Chondrocyte (in vitro differentiated cells): ENCODE results near the gene ESRRA. TPM values are rescaled to one million over a fixed set of nuclear protein-coding genes. Genes with fewer than 3 reads are reported as not detected.

Experiments
- DNase-seq: peaks from one replicate; pipeline ENCODE4 v3.0.0; 2021; ENCODE audit warnings: mixed read lengths, low spot score
- H3K27ac Mint-ChIP-seq: one replicate; pipeline ENCODE4 v1.8.0; 2021; ENCODE audit warnings: mild to moderate bottlenecking, moderate library complexity, mixed read lengths; ENCODE audit not compliant: unreplicated experiment
- H3K27me3 Mint-ChIP-seq: 2 replicates; pipeline ENCODE4 v1.8.0; 2021; ENCODE audit warnings: low read depth, mixed read lengths
- H3K36me3 Mint-ChIP-seq: 2 replicates; pipeline ENCODE4 v1.8.0; 2021; ENCODE audit warnings: low read depth, mixed read lengths
- H3K4me1 Mint-ChIP-seq: 2 replicates; pipeline ENCODE4 v1.8.0; 2021; ENCODE audit warnings: low read depth, mild to moderate bottlenecking, mixed read lengths
- H3K4me3 Mint-ChIP-seq: one replicate; pipeline ENCODE4 v1.8.0; 2021; ENCODE audit warnings: mild to moderate bottlenecking, moderate library complexity, mixed read lengths; ENCODE audit not compliant: unreplicated experiment
- H3K9me3 Mint-ChIP-seq: 2 replicates; pipeline ENCODE4 v1.8.0; 2021; ENCODE audit warnings: low read depth, mixed read lengths
- CTCF ChIP-seq: fragments of 200-600 bp; sonication (generic); IDR thresholded peaks from 2 replicates; pipeline ENCODE4 v1.5.0; 2021; ENCODE audit warnings: antibody characterized with exemption, mild to moderate bottlenecking, moderate library complexity
- total RNA-seq: library from RNA; stranded (reverse); gene quantifications from 3 replicates; pipeline ENCODE4 v1.2.1, GENCODE V29; 2021

ESRRA gene
- total RNA-seq, 1 donor from 2014 or later, result 29.6 TPM

GRCh38 chr11:64318766-64319761 is 13.7 kb downstream of the ESRRA start:
- Mint-ChIP-seq H3K4me3 (peak overlapping the region; percentile 90), H3K27me3 (no peaks in the 10 kb centered on the region), H3K27ac (peak overlapping the region; percentile 100), H3K9me3 (no peaks in the 10 kb centered on the region), H3K36me3 (peaks cover 8% of the 10 kb centered on the region), H3K4me1 (peaks cover 30% of the 10 kb centered on the region)
- DNase-seq, result peak; percentile 68
- no peak for TF ChIP-seq CTCF

- peak overlapping the region; percentile 1 for H3K27ac Mint-ChIP-seq
- H3K27me3 Mint-ChIP-seq, result no peaks in the 10 kb centered on the region
- no peaks in the 10 kb centered on the region for H3K9me3 Mint-ChIP-seq
- peak; percentile 51 for DNase-seq
- no peak overlapping the region for H3K4me3 Mint-ChIP-seq
- no peak for TF ChIP-seq CTCF
- H3K36me3 Mint-ChIP-seq, result peaks cover 8% of the 10 kb centered on the region
- H3K4me1 Mint-ChIP-seq, result peaks cover 30% of the 10 kb centered on the region
Measured at GRCh38 chr11:64320556-64320955, 15.2 kb downstream of the ESRRA start.

- Mint-ChIP-seq H3K4me1 (peaks cover 30% of the 10 kb centered on the region), H3K27me3 (no peaks in the 10 kb centered on the region), H3K4me3 (no peak overlapping the region), H3K9me3 (no peaks in the 10 kb centered on the region), H3K36me3 (peaks cover 8% of the 10 kb centered on the region), H3K27ac (no peak overlapping the region)
- no peak for DNase-seq
- no peak for TF ChIP-seq CTCF
Measured at GRCh38 chr11:64321026-64321425, 15.7 kb downstream of the ESRRA start.

GRCh38 chr11:64321533-64321932 is 16.2 kb downstream of the ESRRA start:
- Mint-ChIP-seq H3K4me1 (peaks cover 26% of the 10 kb centered on the region), H3K27ac (no peak overlapping the region), H3K36me3 (peaks cover 8% of the 10 kb centered on the region), H3K4me3 (no peak overlapping the region), H3K9me3 (no peaks in the 10 kb centered on the region), H3K27me3 (no peaks in the 10 kb centered on the region)
- TF ChIP-seq CTCF, result no peak
- DNase-seq, result peak; percentile 56

- H3K4me3 Mint-ChIP-seq, result no peak overlapping the region
- H3K4me1 Mint-ChIP-seq, result peaks cover 20% of the 10 kb centered on the region
- no peaks in the 10 kb centered on the region for H3K27me3 Mint-ChIP-seq
- peaks cover 8% of the 10 kb centered on the region for H3K36me3 Mint-ChIP-seq
- TF ChIP-seq CTCF, result no peak
- peak; percentile 59 for DNase-seq
- no peak overlapping the region for H3K27ac Mint-ChIP-seq
- peaks cover 3% of the 10 kb centered on the region for H3K9me3 Mint-ChIP-seq
Measured at GRCh38 chr11:64322925-64323260, 17.6 kb downstream of the ESRRA start.
